Right forelimb (tissue), 1 donor: Measurements from ENCODE around the gene SLC39A7.

Experiments
- DNase-seq: peaks from one replicate; pipeline ENCODE4 v3.0.0-alpha.2; 2018

SLC39A7 gene, protein sequence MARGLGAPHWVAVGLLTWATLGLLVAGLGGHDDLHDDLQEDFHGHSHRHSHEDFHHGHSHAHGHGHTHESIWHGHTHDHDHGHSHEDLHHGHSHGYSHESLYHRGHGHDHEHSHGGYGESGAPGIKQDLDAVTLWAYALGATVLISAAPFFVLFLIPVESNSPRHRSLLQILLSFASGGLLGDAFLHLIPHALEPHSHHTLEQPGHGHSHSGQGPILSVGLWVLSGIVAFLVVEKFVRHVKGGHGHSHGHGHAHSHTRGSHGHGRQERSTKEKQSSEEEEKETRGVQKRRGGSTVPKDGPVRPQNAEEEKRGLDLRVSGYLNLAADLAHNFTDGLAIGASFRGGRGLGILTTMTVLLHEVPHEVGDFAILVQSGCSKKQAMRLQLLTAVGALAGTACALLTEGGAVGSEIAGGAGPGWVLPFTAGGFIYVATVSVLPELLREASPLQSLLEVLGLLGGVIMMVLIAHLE

DNA sequence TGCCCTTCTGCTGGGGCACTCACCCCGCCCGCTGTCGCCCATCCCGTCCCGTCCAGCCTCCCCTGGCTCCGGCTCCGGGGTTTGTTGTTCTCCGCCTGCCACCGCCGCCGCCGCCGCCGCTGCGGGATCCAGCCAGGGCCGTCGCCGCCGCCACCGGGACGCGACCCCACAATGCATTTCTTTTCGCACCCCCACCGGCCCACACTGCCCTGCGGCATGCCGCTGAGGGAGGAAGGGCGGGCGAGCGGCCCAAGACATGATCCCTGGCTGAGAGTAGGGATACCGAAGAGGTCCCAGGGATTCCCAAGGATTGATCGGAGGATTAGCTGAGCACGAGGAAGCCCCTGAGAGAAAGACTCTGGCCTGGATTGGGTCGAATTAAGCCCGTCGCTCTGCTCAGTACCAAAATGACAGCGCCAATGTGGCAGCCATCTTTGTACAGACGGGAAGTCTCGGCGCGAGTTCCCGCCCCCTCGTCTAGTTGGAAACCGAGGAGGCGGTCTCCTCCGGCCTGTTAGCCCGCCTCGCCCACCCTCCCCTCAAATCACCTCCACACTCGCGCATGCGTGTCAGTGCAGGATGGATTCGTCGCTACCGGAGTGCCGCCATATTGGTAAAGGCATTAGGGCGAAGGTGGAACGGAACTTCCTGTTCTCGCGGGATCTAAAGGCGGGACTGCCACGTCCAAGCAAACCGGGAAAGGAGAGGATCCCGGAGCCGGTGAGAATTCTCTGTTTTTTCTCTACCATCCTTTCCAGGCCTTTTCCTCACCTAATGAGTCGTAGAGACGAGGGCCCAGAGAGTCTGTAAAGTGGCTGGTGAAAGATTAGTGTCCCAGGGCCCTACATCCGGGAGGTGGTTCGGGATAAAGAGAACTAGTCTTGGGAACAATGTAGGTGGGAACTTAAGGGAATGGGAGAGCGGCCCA, at the start of gene SLC39A7, which contains the start of gene RXRB:
SLC39A7 (plus strand) TSS at position 649 of the 928 bp plus-strand sequence. CDS start 379 bp downstream, outside the sequence.
RXRB (minus strand) TSS at position 447 of the 928 bp plus-strand sequence; CDS start at position 258, 189 bp downstream.
- peak; percentile 99 for DNase-seq

DNA sequence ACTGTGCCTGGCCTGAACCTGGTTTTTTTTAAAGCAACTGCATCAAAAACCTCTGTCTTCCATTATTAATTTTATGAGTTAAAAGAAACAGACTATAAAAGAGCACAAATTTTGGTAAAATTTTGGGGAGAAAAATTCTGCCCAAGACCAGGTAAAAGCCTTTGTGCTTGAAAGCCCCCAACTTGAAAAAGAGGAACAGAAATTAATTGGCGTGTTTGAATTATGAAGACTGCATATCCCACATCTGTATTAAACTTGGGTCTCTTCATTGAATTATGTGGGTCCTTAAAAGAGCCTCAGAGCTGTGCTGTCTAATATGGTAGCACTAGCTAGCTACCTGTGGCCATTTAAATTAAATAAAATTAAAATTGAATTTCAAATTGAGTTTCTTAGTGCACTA, 49.6 kb upstream of the SLC39A7 start:
- no peak for DNase-seq

DNA sequence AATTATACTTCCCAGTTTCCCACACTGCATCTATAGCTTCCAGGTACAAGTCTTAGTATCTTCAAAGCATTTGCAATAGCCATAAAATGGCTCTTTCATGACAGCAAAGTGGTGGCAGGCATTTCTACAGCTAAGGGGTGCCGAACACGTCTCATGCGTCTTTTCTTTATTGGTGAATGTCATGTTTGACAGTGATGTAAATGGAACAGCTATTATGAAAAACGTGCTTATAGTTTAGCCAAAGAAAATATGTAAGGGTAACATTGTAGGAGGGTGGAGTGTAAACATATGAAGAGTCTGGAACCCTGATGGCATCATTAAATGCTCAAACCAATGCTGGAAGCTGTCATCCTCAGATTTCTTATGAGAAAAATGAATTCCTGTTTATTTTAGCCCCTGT, 46.3 kb upstream of the SLC39A7 start:
- DNase-seq: no peak

DNA sequence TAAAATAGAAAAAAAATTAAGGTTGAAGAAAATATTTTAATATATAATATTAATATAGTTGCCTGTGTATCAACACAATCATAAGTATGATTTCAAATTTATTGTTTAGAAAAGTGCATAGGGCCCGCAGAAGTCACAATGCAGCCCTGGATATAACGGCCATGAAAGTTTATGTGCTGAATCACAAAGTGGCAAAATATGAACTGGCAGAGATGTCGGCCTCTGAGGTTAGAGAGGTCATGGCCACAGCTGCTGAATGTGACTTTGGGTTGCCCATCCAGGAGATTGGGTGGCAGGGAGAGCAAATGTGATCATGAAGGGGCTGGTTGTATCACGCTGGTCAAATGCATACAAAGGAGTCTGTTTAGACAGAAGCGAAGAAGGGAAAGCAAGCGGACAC, 44.1 kb upstream of the SLC39A7 start:
- DNase-seq: no peak

DNA sequence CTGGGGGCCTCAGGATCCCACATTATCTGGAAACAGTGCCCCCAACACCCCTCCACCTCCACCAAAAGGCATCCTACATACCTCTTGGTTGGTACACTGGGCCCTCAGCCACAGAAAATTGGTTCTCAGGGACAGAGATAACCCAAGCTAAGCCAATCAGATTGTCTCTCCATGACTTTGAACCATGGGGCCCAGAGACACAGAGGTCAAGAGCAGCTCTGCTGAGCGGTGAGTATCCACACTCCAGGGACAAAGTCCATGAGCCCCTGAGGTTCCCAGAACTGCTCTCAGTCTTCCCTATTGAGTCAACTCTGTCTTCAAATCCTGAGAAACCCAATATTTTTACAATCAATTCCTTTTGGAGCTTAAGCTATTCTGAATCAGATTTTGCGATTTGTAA, 43.7 kb upstream of the SLC39A7 start:
- DNase-seq: no peak

DNA sequence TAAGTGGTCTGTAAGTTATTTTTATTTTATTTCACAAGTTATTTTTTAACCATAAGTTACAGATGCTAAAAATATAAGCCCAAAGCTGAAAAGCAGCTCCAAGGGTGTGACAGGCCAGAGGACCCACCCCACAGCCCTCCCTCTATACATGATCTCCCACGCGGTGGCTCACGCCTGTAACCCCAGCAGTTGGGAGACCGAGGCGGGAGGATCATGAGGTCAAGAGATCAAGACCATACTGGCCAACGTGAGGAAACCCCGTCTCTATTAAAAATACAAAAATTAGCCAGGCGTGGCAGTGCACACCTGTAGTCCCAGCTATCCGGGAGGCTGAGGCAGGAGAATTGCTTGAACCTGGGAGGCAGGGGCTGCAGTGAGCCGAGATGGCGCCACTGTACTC, 40.6 kb upstream of the SLC39A7 start:
- DNase-seq: no peak

DNA sequence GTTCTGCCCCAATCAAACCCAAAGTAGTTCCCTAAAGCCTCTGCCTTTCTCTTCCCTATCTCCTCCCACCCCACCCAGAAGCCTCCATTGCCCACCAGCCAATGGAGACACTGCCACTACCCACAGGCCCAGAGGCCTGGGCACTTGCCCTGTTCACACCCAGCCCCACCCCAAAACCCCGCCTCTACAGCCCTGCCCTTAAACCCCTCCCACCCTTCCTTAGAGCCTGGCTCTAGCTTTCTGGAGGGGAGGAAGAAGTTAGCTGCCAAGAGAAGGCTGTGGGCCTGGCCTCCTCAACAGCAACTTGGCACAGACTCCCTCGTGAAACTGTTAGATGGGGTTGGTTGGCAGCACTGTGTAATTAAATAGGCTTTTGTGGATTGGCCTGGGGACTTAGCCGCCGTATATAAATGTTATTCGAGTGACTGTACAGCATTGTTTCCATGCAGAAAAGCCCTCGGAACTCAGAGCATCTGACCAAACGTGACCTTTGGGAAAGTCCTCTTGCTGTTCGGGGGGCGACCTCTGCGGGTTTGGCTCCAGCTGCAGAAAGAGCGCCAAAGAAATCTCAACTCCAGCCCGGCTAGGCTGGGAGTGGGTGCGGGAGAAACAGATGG, 39.8 kb upstream of the SLC39A7 start:
- peak; percentile 73 for DNase-seq

DNA sequence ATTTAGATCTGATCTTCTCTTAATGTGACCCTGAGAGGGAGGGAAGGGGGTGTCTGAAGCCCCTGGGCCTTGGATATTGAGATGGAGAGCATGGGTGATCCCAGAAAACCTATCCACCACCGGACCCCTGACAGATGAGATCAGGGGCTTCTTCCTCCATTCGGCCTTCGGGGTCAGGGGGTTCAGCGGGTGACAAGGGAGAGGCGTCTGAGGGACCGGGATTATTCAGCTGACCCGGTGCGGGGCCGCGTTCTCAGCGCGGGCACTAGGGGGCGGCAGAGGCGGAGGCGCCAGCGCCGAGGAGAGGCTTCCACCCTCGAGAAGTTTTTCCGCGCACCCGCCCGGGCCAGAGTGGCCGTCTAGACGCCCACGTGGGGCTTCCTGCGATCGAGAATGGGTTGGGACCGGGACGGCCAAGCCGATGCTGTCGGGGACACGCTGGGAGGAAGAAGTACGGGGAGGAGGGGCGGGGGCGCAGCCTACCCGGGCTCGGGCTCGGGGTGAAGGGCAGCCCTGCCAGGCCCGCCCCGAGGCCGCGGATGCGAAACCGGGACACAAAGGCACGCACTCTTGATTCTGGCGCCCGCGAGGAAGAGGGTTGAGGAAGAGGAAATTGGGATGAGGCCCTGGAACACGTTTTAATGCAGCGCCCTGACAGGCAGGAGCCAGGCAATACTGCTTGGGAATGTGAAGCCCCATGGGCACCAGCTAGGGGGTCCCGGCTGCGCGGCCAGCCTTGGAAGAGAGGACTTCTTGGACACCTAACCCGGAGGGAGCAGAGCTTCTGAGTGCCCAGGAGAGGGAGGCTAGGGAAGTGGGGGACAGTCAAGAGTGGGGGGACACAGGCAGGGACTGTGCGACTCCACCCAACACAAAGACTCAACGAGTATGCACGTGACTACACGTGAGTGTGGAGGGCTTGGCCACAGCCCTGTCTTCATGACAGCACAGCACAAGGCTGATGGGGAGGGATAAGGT, 39.0 kb upstream of the SLC39A7 start:
- DNase-seq: peak; percentile 90

DNA sequence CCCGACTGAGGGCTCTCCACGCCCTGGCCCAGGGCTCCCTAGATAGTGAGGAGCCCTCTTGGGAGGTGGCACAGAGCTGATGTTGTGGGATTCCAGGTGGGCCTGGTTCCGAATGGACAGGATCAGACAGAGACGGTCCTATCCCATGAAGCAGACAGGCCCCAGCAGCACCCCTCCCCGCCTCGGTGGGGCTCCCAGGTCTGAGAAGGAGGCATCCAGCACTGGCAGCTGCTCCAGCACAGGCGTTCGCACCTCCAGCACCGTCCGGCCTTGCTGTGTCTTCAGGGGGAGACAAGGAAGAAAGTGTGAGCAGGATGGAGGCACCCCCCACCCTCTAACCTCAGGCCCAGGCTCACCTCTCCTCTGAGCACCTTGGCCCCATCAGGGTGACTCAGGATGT, 37.1 kb upstream of the SLC39A7 start:
- no peak for DNase-seq

DNA sequence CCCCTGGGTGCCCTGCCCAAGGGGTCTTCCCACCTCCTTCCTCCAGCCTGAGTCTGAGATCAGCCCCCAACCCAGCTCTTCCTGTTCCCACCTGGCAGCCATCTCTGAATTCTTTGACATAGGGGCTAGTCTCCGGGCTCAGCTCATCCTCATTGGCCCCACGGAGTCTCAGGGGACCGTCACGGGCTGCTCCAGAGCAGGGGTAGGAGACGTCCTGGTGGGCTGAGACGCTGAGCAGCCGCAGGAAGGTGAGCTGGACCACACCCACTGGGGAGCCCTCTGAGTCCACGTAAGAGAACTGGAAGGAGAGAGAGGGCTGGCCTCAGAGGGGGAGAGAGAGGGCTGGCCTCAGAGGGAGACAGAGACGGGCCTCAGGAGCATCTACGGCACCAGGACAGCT, 36.5 kb upstream of the SLC39A7 start:
- DNase-seq: no peak

DNA sequence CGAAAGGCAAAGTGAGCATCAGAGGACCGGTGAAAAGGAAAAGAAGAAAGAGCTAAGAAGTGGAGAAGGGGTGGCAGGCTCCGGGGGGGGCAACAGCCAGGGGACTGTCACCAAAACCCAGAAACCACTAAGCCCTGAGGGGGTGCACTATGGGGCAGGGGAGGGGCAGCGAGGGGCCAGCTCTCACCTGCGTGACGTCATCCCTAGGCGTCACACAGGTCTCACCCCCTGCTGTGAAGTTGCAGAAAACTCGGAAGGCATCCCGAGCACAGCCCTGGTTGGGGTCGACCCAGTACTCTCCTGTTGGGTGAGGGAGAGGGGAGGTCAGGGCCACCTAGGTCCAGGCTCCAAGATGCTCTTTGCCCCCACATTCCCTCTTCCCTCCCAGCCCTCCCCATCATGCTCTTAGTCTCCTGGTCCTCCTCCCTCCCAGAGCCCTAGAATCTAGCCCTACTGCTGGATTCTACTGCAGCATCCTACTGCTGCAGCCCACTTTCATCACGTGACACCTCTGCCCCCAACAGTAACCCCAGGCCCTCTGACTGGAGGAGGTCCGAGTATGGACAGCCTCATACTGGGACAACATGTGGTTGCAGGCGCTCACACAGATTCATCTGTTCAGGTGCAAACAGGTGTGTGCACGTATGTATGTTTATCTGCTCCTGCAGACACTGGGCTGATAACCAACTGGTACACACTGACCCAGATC, 35.8 kb upstream of the SLC39A7 start:
- peak; percentile 41 for DNase-seq

DNA sequence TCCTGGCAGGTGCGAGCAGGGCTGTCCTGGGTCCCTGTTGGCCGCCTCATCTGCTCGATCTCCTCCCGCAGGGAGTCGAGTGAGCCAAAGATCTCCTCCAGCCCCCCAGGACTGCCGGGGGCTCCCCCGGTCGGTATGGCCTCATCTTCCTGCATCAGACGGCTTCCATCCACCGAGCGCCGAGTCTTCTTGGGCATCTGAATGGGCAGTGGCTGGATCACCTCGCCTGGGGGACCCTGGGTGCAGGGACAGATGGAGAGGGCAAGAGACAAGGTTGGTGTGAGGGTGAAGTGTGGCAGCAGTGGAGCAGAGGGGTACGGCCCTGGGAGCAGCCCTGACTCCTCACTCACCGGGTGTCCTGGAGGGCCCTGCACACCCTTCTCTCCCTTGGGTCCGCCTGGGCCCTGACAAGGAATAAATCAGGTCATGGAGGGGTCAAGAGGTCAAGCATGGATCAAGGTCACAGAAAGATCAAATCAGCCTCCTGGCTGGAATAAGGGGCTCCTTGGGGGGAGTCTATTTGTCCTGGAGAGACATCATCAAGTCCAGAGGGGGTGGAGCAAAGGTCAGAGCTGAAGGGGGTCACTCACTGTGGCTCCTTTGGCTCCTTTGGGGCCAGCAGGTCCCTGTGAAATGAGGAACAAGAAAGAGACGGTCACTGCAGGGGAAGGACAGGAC, 34.9 kb upstream of the SLC39A7 start:
- DNase-seq: no peak

DNA sequence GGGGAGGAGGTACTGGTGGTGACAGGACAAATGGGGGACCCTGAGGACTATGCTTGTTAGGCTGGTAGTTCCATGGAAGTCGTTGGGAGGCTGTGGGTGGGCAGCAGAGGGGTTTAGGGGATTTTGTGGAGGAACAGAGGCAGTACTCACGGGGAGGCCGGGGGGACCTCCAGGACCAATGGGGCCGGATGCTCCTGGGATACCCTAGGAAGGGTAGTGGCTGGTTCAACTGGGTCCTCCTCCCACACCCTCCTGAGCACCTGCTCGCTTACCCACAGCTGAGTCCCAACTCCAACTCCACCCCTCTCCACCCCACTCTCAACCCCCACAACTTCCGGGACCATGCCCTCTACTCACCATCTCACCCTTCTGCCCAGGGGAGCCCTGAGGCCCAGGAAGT, 34.3 kb upstream of the SLC39A7 start:
- no peak for DNase-seq

DNA sequence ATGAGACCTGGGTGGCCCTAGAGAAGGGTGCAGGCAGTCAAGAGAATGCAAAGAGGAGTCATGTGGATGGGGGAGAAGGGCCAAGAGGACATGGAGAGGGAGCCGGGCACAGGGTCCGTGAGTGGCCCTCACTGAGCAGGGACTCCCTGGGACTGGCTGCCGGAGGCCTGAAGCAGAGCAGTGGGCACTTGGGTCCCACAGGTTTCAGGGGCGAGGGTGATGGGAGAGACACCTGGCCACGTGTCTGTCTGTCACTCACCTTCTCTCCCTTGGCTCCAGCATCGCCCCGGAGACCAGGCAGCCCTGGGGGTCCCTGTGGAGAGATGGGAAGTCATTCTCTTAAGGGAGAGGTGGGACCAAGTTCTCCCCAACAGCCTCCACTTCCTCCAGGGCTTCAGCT, 33.9 kb upstream of the SLC39A7 start:
- DNase-seq: no peak

DNA sequence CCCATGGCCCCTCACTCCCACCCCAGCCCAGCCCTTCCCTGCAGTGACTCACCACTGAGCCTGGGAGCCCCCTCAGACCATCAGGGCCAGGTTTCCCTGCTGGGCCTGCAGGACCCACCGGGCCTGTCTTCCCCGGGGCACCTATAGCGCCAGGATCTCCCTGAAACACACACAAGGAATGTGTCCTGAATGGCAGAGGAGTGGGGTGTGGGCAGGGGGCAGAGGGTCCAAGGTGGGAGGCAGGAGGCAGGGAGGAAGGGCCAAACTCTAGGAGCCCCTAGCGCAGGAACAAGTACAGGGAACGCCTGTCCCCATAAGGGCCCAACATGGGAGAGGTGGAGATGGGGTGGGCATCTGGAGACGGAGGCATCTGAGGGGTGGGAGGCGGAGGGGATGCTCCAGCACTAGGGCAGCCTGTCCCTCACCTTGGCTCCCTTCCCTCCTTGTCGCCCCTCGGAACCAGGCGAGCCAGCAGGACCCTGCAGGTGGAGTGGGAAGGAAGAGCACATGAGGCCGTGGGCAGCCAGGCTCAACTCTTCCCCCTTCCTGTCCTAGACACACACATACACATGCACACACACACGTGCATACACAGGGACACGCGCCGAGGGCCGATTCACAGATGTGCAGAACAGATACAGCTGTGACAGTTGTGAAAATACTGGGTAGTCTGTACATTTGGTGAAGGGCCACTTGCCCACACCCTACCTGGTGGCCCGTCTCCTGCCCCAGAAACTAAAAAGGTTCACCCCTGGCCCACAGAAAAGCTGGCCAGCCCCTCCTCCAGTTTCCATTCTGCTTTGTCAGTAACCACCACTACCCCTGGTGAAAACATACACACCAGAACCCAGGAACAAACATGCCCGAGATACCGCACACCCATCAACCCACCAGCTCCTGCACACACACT, 33.0 kb upstream of the SLC39A7 start:
- DNase-seq: peak; percentile 41

DNA sequence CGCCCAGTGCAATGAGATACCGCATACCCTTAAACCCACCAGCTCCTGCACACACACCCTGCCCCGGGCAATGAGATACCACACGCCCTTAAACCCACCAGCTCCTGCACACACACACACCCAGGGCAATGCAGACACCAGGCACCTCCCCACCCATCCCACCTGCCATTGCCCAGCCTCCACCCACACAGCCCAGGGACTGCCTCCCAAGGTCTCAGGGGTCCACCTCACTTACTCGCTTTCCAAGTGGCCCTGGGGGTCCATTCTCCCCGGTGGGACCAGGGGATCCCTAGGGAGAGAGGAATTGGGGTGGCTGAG, 32.4 kb upstream of the SLC39A7 start:
- DNase-seq: peak; percentile 40

DNA sequence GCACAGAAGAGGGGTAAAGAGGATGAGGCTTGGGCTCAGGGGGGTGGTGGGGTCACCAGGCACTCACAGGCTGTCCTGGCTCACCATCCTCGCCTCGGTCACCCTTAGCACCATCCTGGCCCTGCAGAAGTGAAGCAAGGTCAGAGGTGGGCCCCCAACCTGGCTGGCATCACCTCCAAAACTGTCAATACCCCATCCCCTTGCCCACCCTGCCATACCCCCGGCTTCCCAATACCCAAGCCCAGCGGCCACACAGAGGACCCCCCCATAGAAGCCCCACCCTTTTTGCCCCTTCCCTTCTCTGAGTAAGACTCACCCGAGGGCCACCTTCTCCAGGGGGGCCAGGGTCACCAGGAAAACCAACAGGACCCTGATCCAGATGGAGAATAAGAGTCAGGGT, 32.0 kb upstream of the SLC39A7 start:
- no peak for DNase-seq

DNA sequence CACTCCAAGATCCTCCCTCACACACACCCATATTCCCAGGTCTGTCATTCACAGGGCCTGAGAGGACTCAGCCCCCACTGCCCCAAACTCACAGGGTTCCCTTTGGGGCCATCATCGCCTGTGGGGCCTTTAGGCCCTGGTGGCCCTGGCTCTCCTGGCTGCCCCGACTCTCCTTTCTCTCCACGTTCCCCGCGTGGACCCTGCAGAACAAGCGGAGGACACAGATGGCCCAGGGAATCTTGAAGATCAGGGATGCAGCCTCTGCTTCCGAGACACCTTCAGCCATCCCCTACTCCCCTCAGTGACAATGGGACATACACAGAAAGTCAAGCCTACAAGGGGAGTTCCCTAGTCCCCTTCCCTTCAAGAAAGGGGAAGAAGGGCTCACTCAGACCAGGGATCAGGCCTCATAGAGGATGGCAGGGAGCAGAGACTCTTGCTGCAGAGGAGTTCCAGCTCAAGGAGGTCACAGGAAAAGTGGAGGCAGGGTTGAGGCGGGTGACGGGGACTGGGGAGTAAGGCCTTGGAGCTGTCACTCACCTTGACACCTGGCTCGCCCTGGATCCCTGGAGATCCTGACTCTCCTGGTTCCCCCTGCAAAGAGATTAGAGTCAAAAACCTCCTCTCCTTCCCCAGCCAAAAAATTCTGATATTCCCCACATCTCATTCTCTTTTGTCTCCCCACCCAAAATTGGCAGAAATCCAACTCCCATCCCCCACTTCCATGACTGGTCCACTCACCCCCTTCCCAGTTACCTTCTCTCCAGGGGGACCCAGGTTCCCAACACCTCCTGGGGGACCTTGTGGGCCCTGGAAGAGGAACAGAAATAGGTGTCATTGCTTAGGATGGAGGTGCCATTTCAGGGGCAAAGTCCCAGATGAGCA, 31.1 kb upstream of the SLC39A7 start:
- DNase-seq: no peak
